GM20431 (cell line): ENCODE results near the gene PRR20A.
"Not testable (repeated sequence)": the region's sequence is repeated elsewhere in the genome, so short reads cannot be mapped to it uniquely, and the experiment has no call there.

Experiments used
- in situ Hi-C: fragments of 300-500 bp; cut with MseI, MboI; formaldehyde crosslinking; loops from one replicate; pipeline ENCODE4 v1.15.0; 2020; ENCODE audit warnings: low sequenced_read_pairs; ENCODE audit not compliant: unreplicated experiment

The PRR20A gene

DNA sequence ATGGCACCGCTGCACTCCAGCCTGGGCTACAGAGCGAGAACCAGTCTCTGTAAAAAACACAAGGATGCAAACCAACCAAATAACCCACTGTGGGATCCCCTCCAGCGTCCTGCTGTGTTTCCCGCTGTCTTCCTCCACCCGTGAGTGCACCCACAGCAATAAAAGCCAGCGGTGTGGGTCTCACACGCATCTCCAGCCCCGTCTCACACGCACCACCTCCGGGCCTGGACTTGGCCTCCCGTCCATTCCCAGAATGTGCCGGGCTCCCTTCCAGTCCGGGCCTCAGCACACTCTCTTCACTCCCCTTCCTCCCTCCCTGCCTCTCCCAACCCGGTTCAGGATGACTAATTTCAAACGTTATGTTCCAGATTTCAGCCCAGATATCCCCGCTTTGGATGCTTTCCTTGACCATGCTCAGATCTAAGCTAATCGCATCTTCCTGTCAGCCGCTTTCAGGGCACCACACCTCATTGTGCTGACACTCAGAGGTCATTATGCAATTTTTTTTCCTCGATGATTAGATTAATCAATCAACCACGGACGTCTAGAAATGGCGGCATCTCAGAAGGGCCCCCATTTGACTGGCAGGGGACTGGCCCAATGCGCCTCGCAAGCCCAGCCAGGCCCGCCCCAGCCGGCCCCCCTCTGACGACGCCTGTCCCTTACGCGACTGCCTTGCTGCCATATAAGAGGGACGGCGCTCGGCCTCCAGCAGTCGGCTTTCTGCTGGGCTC is at the start of gene PRR20A:
TSS of gene PRR20A (plus strand) at position 684 of the 734 bp plus-strand sequence. CDS start 387 bp downstream, outside the sequence.
- in situ Hi-C loops: not testable (repeated sequence)

DNA sequence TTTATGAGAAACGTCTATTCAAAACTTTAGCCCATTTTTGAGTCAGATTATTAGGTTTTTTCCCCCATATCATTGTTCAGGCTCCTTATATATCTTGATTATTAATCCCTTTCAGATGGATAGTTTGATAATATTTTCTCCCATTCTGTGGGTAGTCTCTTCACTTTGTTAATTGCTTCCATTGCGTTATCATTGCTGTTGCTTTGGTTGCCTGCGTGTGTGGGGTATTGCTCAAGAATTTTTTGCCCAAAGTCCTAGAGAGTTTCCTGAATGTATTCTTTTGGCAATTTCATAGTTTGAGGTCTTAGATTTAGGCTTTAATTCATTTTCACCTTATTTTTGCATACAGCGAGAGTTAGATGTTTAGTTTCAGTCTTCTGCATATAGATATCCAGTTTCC is 25.8 kb upstream of the PRR20A start:
- in situ Hi-C loops: no loop called here

DNA sequence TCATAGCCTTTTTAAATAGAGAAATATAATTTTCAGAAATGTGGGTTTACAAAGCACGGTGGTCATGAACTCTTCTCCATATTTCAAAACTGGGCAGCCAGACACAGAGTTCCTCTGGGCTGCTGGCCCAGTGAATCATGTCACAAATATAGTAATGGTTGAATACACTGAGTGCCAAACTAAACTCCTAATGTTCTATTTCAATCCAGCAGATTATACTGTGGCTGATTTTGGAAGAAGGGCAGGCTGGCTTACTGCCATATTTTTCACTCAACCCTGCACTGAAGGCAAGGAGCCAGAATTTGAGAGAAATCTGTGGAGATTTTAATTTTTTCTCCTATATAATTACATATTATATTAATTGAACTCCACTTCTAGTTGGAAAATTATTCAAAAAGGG is 17.0 kb upstream of the PRR20A start:
- in situ Hi-C loops: no loop called here

DNA sequence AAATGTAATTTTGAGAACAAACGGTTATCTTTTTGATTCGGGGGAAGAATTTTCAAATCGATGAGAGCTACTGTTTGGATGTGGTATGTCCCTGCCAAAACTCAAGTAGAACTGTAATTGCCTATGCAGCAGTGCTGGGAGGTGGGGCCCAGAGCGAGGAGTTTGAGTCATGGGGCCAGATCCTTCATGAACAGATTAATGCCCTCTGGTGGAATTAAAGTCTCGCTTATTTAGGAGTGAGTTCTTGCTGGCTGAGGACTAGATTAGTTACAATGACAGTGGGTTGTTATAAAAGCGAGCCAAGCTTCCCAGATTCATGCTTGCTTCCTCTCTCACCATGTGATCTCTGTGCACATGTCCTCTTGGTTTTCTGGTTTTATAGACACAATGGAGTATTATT is 11.8 kb upstream of the PRR20A start:
- in situ Hi-C loops: no loop called here

DNA sequence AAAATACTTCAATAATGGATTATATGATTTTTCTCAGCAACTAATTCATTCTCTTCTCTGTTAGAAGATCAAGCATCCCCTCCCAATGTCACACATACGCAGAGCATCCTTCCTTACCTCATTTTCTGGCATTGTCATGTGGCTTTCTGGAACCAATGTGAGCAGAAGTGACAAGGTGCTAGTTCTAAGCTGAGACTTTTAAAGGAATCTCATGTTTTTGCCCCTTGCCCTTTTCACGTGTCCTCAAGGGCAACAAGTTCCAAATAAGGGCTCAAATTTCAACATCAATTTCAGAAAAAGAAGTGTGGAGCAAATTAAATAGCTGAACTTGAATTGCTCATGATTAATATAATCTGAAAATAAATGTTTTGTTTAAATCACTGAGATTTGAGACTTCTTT is 4.6 kb upstream of the PRR20A start:
- in situ Hi-C loops: no loop called here

DNA sequence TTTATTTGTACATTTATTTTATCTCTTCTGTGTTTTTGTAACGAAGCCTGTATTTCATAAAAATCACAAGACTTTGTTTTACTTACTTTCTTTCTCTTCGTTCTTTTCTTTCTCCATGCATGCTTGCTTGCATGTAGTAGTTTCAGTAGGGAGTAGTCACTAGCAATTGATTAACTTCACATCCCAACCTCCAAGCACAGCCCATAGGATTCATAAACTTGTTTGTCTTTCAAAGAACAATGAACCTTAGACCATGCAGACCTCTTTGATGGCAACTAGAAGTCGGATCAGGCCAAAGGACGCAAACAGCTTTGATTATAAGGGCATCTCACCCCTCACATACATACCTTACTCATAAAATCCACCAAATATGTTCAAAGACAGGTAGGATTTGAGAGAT is 3.1 kb upstream of the PRR20A start:
- in situ Hi-C loops: no loop called here

DNA sequence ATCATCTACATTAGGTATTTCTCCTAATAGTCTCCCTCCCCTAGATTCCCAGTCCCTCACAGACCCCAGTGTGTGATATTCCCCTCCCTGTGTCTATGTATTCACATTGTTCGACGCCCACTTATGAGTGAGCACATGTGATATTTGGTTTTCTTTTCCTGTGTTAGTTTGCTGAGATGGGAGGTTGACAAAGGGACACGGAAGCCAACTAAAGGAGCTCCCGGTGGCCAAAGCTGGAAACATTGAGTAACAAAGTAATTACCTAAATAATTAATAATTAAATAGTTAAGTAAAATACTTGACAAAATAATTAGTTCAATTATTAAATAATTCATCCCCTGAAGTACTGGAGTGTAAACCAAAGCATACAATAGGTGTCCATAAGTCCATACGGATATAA is 1.7 kb upstream of the PRR20A start:
- in situ Hi-C loops: no loop called here

DNA sequence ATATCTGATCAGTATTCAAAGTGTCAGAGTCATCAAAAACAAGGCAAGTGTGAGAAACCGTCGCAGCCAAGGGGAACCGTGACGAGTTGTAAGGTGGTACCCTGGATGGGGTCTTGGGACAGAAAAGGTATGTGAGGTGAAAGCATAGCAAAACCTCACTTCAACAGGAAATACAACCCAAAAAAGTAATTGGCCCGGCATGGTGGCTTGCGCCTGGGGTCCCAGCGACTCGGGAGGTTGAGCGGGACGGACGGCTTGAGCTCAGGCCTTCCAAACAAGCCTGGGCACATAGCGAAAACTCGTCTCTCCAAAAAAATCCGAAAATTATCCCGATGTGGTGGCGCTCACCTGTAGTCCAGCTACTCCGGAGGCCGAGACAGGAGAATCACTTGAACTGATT is 937 bp upstream of the PRR20A start:
- in situ Hi-C loops: not testable (repeated sequence)

DNA sequence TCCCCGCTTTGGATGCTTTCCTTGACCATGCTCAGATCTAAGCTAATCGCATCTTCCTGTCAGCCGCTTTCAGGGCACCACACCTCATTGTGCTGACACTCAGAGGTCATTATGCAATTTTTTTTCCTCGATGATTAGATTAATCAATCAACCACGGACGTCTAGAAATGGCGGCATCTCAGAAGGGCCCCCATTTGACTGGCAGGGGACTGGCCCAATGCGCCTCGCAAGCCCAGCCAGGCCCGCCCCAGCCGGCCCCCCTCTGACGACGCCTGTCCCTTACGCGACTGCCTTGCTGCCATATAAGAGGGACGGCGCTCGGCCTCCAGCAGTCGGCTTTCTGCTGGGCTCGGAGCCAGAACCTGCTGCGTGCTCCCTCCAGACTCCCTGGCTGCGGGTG is 6.5 kb downstream of the PRR20A start, which contains the start of gene PRR20B:
TSS of gene PRR20B (plus strand) at position 301 of the 400 bp plus-strand sequence. CDS start 387 bp downstream, outside the sequence.
- in situ Hi-C loops: not testable (repeated sequence)

DNA sequence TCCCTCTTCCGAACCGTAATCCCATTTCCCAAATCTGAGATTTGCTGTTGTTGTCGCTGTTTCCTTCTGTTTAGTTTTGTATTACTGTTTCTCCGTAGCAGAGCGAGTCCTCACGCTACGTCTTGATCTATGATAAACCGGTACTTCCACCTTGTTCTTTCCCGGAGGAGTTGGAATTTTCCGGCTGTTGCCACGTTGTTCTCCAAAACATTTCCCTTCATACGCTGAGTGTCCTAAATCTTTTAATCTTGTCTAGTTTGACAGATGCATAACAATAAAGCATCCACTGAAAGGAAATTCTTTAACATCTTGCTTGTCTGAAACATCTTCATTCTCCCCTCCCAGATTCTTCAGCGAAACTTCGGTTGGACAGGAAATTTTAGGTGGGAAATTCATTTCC is 7.4 kb downstream of the PRR20A start:
- in situ Hi-C loops: not testable (repeated sequence)

DNA sequence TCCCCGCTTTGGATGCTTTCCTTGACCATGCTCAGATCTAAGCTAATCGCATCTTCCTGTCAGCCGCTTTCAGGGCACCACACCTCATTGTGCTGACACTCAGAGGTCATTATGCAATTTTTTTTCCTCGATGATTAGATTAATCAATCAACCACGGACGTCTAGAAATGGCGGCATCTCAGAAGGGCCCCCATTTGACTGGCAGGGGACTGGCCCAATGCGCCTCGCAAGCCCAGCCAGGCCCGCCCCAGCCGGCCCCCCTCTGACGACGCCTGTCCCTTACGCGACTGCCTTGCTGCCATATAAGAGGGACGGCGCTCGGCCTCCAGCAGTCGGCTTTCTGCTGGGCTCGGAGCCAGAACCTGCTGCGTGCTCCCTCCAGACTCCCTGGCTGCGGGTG is 13.0 kb downstream of the PRR20A start, which contains the start of gene PRR20C:
TSS of gene PRR20C (plus strand) at position 301 of the 400 bp plus-strand sequence. CDS start 387 bp downstream, outside the sequence.
- in situ Hi-C loops: not testable (repeated sequence)

DNA sequence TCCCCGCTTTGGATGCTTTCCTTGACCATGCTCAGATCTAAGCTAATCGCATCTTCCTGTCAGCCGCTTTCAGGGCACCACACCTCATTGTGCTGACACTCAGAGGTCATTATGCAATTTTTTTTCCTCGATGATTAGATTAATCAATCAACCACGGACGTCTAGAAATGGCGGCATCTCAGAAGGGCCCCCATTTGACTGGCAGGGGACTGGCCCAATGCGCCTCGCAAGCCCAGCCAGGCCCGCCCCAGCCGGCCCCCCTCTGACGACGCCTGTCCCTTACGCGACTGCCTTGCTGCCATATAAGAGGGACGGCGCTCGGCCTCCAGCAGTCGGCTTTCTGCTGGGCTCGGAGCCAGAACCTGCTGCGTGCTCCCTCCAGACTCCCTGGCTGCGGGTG is 19.6 kb downstream of the PRR20A start, which contains the start of gene PRR20D:
TSS of gene PRR20D (plus strand) at position 301 of the 400 bp plus-strand sequence. CDS start 387 bp downstream, outside the sequence.
- in situ Hi-C loops: not testable (repeated sequence)

DNA sequence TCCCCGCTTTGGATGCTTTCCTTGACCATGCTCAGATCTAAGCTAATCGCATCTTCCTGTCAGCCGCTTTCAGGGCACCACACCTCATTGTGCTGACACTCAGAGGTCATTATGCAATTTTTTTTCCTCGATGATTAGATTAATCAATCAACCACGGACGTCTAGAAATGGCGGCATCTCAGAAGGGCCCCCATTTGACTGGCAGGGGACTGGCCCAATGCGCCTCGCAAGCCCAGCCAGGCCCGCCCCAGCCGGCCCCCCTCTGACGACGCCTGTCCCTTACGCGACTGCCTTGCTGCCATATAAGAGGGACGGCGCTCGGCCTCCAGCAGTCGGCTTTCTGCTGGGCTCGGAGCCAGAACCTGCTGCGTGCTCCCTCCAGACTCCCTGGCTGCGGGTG is 26.2 kb downstream of the PRR20A start, which contains the start of gene PRR20E:
TSS of gene PRR20E (plus strand) at position 301 of the 400 bp plus-strand sequence. CDS start 387 bp downstream, outside the sequence.
- in situ Hi-C loops: not testable (repeated sequence)

DNA sequence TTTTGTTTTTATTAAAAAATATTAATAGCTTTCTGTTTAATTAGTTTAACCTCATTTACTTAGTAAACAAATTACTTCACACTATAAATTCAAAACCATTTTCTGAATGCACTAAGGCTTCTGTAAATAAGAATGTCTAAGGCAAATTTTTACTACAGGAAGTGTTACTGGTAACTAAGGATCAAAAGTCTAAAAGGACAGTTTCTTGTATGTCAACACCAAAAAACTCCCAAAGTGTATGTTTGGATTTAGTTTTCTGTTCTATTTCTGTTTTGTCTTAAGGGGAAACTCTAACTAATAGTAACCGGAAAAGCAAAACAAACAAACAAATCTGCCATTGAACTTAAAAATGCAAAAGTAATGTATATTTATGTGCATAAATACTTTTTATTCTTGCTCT is 50.9 kb downstream of the PRR20A start:
- in situ Hi-C loops: no loop called here
